Uterus (tissue), 4 donors: Measurements from ENCODE around the gene ADCY10. TPM values are rescaled to one million over a fixed set of nuclear protein-coding genes. Genes with fewer than 3 reads are reported as not detected.
A peak's percentile ranks its signal among the peaks of the same experiment; 100 is the strongest.

Experiments used
- DNase-seq, 2 donors: peaks; one replicate each; pipeline ENCODE4 v3.0.0-alpha.2; 2019 to 2020
- H3K27ac ChIP-seq, 2 donors: fragments of 200-600 bp; sonication (generic); 1 replicate in 1 of 2; 2 replicates in 1 of 2; pipeline ENCODE4 v1.5.1; 2016 to 2018
- H3K27me3 ChIP-seq, 2 donors: fragments of 200-600 bp; sonication (generic); one replicate each; pipeline ENCODE4 v1.5.1; 2018 to 2019; ENCODE audit warnings: control low read depth in 1 of 2
- H3K36me3 ChIP-seq, 2 donors: fragments of 200-600 bp; sonication (generic); one replicate each; pipeline ENCODE4 v1.5.1; 2019; ENCODE audit warnings: control low read depth in 1 of 2
- H3K4me1 ChIP-seq, 2 donors: fragments of 200-600 bp; sonication (generic); one replicate each; pipeline ENCODE4 v1.5.1; 2018 to 2019; ENCODE audit warnings: control low read depth in 1 of 2
- H3K4me3 ChIP-seq, 2 donors: fragments of 200-600 bp; sonication (generic); 1 replicate in 1 of 2; 2 replicates in 1 of 2; pipeline ENCODE4 v1.5.1; 2018 to 2019; ENCODE audit warnings: mild to moderate bottlenecking in 1 of 2
- H3K9me3 ChIP-seq, 2 donors: fragments of 200-600 bp; sonication (generic); one replicate each; pipeline ENCODE4 v1.5.1; 2019; ENCODE audit warnings: control low read depth in 1 of 2
- CTCF ChIP-seq, 4 experiments: fragments of 200-600 bp in 2 of 4; fragments of 450-650 bp in 2 of 4; sonication (generic) in 2 of 4; IDR thresholded peaks; one replicate each; pipeline ENCODE4 v1.5.1; 2016 to 2019; ENCODE audit warnings: antibody characterized with exemption in 4 of 4, mild to moderate bottlenecking in 2 of 4, moderate library complexity in 1 of 4
- POLR2A ChIP-seq, 2 donors: fragments of 450-650 bp; IDR thresholded peaks; one replicate each; pipeline ENCODE4 v1.6.1; 2016; ENCODE audit warnings: antibody characterized with exemption in 2 of 2, mild to moderate bottlenecking in 1 of 2, moderate library complexity in 1 of 2
- intact Hi-C: fragments of 100-400 bp; cut with DNase I; formaldehyde crosslinking; loops from one replicate; pipeline ENCODE4 v1.15.1; 2023; ENCODE audit warnings: low total_unique reads
- total RNA-seq, 4 donors: library from RNA; depleted of rRNA in 3 of 4; stranded (reverse); fragments of >200 nt in 3 of 4; gene quantifications; one replicate each; pipeline versions ENCODE4 v1.1.0 to v1.2.4, GENCODE V29; 2014 to 2023
- donor health status: DM: yes; HTN: yes; CAD: no.

Gene ADCY10
- total RNA-seq, 4 donors from 2014 or later, result 0.26 to 1.2 (median 0.52) TPM

DNA sequence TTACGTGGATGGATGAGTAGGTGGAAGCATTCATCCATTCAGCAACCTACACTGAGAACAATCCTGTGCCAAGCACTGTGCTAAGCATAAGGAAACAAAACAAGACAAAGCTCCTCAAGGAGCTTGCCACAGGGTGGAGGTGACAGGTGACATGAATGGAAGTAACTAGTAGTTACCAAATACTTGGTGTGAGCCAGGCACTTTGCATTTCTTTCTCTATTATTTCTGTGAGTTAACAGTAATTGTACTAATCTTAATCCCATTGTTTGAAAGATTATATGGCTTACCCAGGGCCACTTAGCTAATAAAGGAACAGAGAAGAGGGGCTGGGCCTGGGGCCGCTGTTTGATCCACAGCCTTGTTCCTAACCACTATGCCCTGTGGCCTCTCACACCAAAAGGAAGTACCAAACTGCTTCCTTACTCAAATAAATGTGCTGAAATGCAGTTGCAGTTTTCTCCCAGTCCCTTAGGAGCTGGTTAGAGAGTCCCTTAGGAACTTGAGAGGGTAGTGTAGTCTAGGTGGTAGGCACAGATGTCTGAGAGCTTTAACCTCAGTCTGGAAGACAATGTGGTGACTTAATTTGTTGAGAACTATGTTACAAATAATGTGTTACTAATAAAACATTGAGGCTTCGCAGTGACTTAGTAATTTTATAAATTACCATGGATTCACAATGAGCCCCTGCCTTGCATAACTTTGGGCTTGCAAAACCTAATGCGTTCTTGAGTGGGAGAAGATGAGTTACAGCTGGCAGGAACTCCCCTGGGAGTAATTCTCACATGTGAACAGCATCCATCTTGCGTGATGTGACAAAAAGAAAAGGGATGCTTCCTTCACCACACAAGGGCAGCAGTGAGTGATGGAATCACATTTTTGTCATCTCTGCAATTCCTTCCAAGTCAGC is 122.4 kb downstream of the ADCY10 start:
- no peak overlapping the region for H3K4me3 ChIP-seq
- intact Hi-C loops, result no loop called here
- H3K36me3 ChIP-seq, result no peaks in the 10 kb centered on the region
- peak; percentile 77 to 89 for DNase-seq
- H3K27me3 ChIP-seq, result no peaks in the 10 kb centered on the region
- peak overlapping the region; percentile 37 to 69 for H3K27ac ChIP-seq
- no peaks in the 10 kb centered on the region for H3K9me3 ChIP-seq
- H3K4me1 ChIP-seq, result peaks cover 6 to 7% of the 10 kb centered on the region in 2 donors
- no peak for TF ChIP-seq POLR2A (IDR thresholded peaks at IDR 0.05)
- no peak for TF ChIP-seq CTCF (IDR thresholded peaks at IDR 0.05)

- TF ChIP-seq POLR2A (IDR thresholded peaks at IDR 0.05) (no peak), CTCF (IDR thresholded peaks at IDR 0.05) (no peak)
- Histone ChIP-seq H3K36me3 (no peaks in the 10 kb centered on the region), H3K27me3 (no peaks in the 10 kb centered on the region), H3K9me3 (no peaks in the 10 kb centered on the region), H3K4me1 (peaks cover 0 to 6% of the 10 kb centered on the region in 2 donors), H3K4me3 (no peak overlapping the region), H3K27ac (no peak overlapping the region)
- DNase-seq, result peak in 1 of 2 donors; percentile 33
- intact Hi-C loops, result no loop called here
Observed at GRCh38 chr1:167790117-167790516, 123.8 kb downstream of the ADCY10 start.

- Histone ChIP-seq H3K4me1 (peaks cover 0 to 6% of the 10 kb centered on the region in 2 donors), H3K4me3 (no peak overlapping the region), H3K36me3 (no peaks in the 10 kb centered on the region), H3K9me3 (no peaks in the 10 kb centered on the region), H3K27me3 (no peaks in the 10 kb centered on the region), H3K27ac (no peak overlapping the region)
- no peak for DNase-seq
- intact Hi-C loops, result no loop called here
- TF ChIP-seq CTCF (IDR thresholded peaks at IDR 0.05), result no peak
- TF ChIP-seq POLR2A (IDR thresholded peaks at IDR 0.05), result no peak
Observed at GRCh38 chr1:167789501-167789900, 124.4 kb downstream of the ADCY10 start.

GRCh38 chr1:167786502-167786901 is 127.4 kb downstream of the ADCY10 start:
- no peaks in the 10 kb centered on the region for H3K27me3 ChIP-seq
- no peaks in the 10 kb centered on the region for H3K36me3 ChIP-seq
- DNase-seq, result no peak
- peaks cover 0 to 6% of the 10 kb centered on the region in 2 donors for H3K4me1 ChIP-seq
- intact Hi-C loops, result no loop called here
- no peak overlapping the region for H3K27ac ChIP-seq
- H3K4me3 ChIP-seq, result no peak overlapping the region
- no peaks in the 10 kb centered on the region for H3K9me3 ChIP-seq
- TF ChIP-seq CTCF (IDR thresholded peaks at IDR 0.05) (no peak), POLR2A (IDR thresholded peaks at IDR 0.05) (no peak)

GRCh38 chr1:167784876-167785550 is 128.9 kb downstream of the ADCY10 start:
- Histone ChIP-seq H3K4me1 (no peaks in the 10 kb centered on the region), H3K27me3 (no peaks in the 10 kb centered on the region), H3K27ac (no peak overlapping the region), H3K36me3 (no peaks in the 10 kb centered on the region), H3K9me3 (no peaks in the 10 kb centered on the region), H3K4me3 (no peak overlapping the region)
- DNase-seq, result no peak
- intact Hi-C loops, result no loop called here
- no peak for TF ChIP-seq CTCF (IDR thresholded peaks at IDR 0.05)
- TF ChIP-seq POLR2A (IDR thresholded peaks at IDR 0.05), result no peak
